GM23248 (cell line): ENCODE measurements around the gene TRIO. TPM values are rescaled to one million over a fixed set of nuclear protein-coding genes. Genes with fewer than 3 reads are reported as not detected.

Experiments used
- DNase-seq: peaks from one replicate; pipeline ENCODE4 v3.0.0-alpha.2; 2015
- H2AFZ ChIP-seq: fragments of 200-600 bp; sonication (generic); 2 replicates; pipeline ENCODE4 v1.6.1; 2016; ENCODE audit warnings: antibody characterized with exemption
- H3F3A ChIP-seq: fragments of 200-600 bp; sonication (generic); 2 replicates; pipeline ENCODE4 v1.6.1; 2016; ENCODE audit warnings: mild to moderate bottlenecking, antibody characterized with exemption, mixed run types; ENCODE audit not compliant: insufficient read depth
- H3K27ac ChIP-seq: fragments of 200-600 bp; sonication (generic); 2 replicates; pipeline ENCODE4 v1.5.1; 2016; ENCODE audit warnings: mild to moderate bottlenecking
- H3K27me3 ChIP-seq: fragments of 200-600 bp; sonication (generic); replicated peaks from 2 replicates; pipeline ENCODE4 v1.6.1; 2016; ENCODE audit warnings: mild to moderate bottlenecking; ENCODE audit not compliant: insufficient read depth
- H3K36me3 ChIP-seq: fragments of 200-600 bp; sonication (generic); 2 replicates; pipeline ENCODE4 v1.6.1; 2016; ENCODE audit warnings: low read depth, mild to moderate bottlenecking
- H3K4me1 ChIP-seq: fragments of 200-600 bp; sonication (generic); 2 replicates; pipeline ENCODE4 v1.6.1; 2016; ENCODE audit warnings: mild to moderate bottlenecking; ENCODE audit not compliant: insufficient read depth
- H3K4me2 ChIP-seq: fragments of 200-600 bp; sonication (generic); one replicate; pipeline ENCODE4 v1.6.1; 2016; ENCODE audit warnings: mild to moderate bottlenecking; ENCODE audit not compliant: unreplicated experiment
- H3K4me3 ChIP-seq: fragments of 200-600 bp; sonication (generic); 2 replicates; pipeline ENCODE4 v1.5.1; 2016; ENCODE audit warnings: mild to moderate bottlenecking
- H3K79me2 ChIP-seq: fragments of 200-600 bp; sonication (generic); 2 replicates; pipeline ENCODE4 v1.6.1; 2016; ENCODE audit warnings: mild to moderate bottlenecking; ENCODE audit not compliant: insufficient read depth
- H3K9ac ChIP-seq: fragments of 200-600 bp; sonication (generic); 2 replicates; pipeline ENCODE4 v1.6.1; 2016; ENCODE audit warnings: mild to moderate bottlenecking
- H3K9me2 ChIP-seq: fragments of 200-600 bp; sonication (generic); 2 replicates; pipeline ENCODE4 v1.6.1; 2016; ENCODE audit warnings: mixed run types, mild to moderate bottlenecking, moderate library complexity; ENCODE audit not compliant: insufficient read depth
- H3K9me3 ChIP-seq: fragments of 200-600 bp; sonication (generic); one replicate; pipeline ENCODE4 v1.6.1; 2017; ENCODE audit warnings: low read depth
- H4K20me1 ChIP-seq: fragments of 200-600 bp; sonication (generic); 2 replicates; pipeline ENCODE4 v1.6.0; 2016; ENCODE audit not compliant: insufficient read depth
- EZH2 ChIP-seq: fragments of 200-600 bp; sonication (generic); IDR thresholded peaks from 2 replicates; pipeline ENCODE4 v1.6.1; 2018; ENCODE audit warnings: antibody characterized with exemption, mild to moderate bottlenecking; ENCODE audit not compliant: insufficient read depth, poor library complexity, severe bottlenecking
- EZH2phosphoT487 ChIP-seq: fragments of 200-600 bp; sonication (generic); IDR thresholded peaks from 2 replicates; pipeline ENCODE4 v1.6.1; 2018; ENCODE audit warnings: antibody characterized with exemption, moderate library complexity, mild to moderate bottlenecking, low read depth; ENCODE audit not compliant: insufficient read depth
- WGBS, 2 experiments: methylation state at CpG; one replicate each; pipeline ENCODE4 v1.1.6; 2015 to 2017; ENCODE audit warnings: low lambda C conversion rate in 2 of 2, low coverage in 1 of 2; ENCODE audit errors: missing lambda C conversion rate in 2 of 2; 5-methylcytosine and 5-hydroxymethylcytosine counted together
- in situ Hi-C: fragments of 300-500 bp; cut with MboI; formaldehyde crosslinking; loops from 2 replicates; pipeline ENCODE4 v1.15.0; 2020
- polyA plus RNA-seq: library from polyadenylated mRNA; unstranded; fragments of >200 nt; fragmentation: Nextera tagmentation; extraction: Ambion mirVana; gene quantifications from 2 replicates; pipeline ENCODE4 v1.2.1, GENCODE V29; 2016
- total RNA-seq: library from RNA; depleted of rRNA; stranded (reverse); fragments of >200 nt; shearing (Covaris generic); gene quantifications from 2 replicates; pipeline ENCODE4 v1.2.3, GENCODE V29; 2014

The TRIO gene
- total and polyA plus RNA-seq, 2 experiments from 2014 or later: 28.1 to 198 TPM

DNA sequence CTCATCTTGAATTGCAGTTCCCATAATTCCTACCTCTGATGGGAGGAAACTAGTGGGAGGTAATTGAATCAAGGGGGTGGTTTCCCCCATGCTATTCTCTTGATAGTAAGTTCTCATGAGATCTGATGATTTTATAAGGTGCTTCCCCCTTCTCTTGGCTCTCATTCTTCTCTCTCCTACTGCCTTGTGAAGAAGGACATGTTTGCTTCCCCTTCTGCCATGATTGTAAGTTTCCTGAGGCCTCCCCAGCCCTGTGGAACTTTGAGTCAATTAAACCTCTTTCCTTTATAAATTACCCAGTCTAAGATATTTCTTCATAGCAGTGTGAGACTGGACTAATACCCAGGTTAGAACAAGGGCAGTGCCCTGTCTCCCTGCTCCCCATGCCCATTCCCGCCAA, 7.5 kb upstream of the TRIO start:
- no peak for DNase-seq
- no peaks in the 10 kb centered on the region for H4K20me1 ChIP-seq
- no peaks in the 10 kb centered on the region for H3K79me2 ChIP-seq
- H3K9me3 ChIP-seq: no peaks in the 10 kb centered on the region
- no peak overlapping the region for H3K27ac ChIP-seq
- no peak for TF ChIP-seq EZH2phosphoT487
- TF ChIP-seq EZH2: no peak
- no peaks in the 10 kb centered on the region for H3K36me3 ChIP-seq
- no peak overlapping the region for H3K9ac ChIP-seq
- H2AFZ ChIP-seq: no peak overlapping the region
- in situ Hi-C loops: no loop called here
- H3K4me2 ChIP-seq: no peak overlapping the region
- peaks cover 14% of the 10 kb centered on the region for H3F3A ChIP-seq
- H3K4me1 ChIP-seq: no peaks in the 10 kb centered on the region
- H3K4me3 ChIP-seq: no peak overlapping the region
- 87 to 100% methylated on average over 1 of the region's 1 CpG for WGBS, 2 experiments
- no peaks in the 10 kb centered on the region for H3K27me3 ChIP-seq
- H3K9me2 ChIP-seq: no peaks in the 10 kb centered on the region

DNA sequence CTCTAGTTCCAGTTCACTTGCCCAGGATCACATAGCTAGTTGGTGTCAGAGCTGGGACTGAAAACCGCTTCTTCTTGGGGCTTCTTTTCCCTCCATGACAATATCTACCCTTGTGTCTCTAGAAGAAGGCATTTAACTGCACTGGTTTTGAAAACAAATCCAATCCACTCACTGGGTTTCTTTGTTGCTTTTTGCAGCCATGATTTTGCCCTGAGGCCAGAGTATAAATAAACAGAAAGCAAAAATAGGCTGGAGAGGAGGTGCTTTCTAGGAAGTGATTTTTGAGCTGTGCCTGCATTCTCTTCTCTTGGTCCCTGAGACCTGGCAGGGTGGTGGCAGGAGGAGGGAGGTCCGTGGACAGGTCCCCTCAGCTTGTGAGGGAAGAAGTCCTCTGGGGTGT, 6.9 kb upstream of the TRIO start:
- Histone ChIP-seq H3F3A (peaks cover 20% of the 10 kb centered on the region), H3K79me2 (no peaks in the 10 kb centered on the region), H4K20me1 (no peaks in the 10 kb centered on the region), H3K9me2 (no peaks in the 10 kb centered on the region), H3K9ac (no peak overlapping the region), H3K27me3 (no peaks in the 10 kb centered on the region), H3K4me2 (no peak overlapping the region), H3K4me3 (no peak overlapping the region), H3K9me3 (no peaks in the 10 kb centered on the region), H3K4me1 (0 out of 2 replicates have a peak, but pooled peaks cover 4% of the 10 kb centered on the region), H2AFZ (no peak overlapping the region), H3K27ac (no peak overlapping the region), H3K36me3 (no peaks in the 10 kb centered on the region)
- in situ Hi-C loops: no loop called here
- TF ChIP-seq EZH2 (no peak), EZH2phosphoT487 (no peak)
- WGBS, 2 experiments: 83 to 90% methylated on average over 2 of the region's 2 CpGs
- DNase-seq: no peak

DNA sequence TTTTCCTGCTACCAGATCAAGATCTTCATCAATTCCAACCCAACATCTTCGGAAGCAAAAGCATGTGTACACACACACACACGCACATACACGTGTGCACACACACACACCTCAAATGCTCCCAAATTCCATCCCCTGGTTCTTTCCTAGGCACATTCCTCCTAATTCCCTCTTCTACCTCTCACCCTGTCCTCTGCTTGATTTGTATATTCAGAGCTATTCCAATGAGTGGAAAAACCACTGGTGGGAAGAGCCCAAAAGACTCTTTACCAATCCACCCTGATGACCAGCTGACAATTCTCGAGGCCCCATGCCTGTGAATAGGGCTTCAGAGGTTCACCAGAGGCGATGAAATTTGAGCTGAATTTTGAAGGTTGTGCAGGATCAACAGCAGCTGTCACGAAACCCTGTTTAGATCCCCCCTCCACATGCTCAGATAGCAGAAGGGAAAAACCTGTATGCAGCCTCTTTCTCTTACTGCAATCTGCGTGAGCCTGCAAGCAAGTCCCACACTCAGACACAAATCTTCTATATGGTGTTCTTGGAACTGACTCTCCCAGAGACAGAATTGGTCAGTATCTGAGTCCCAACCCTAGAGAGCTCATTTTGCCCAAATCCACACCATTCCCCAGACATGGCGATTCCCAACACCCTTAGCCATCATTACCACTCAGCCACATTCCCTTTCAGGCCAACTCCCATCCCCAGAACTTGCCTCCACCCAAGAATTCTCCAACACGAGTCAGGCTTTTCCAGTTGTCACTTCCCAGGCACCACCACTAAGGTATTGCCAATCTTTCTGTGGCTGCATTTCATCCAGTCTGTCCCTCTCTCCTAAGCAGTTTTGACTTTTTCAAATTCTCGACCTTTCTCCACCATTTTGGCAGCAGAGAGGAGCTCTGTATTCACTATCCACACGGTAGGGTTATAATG, 4.3 kb upstream of the TRIO start:
- Histone ChIP-seq H2AFZ (no peak overlapping the region), H3K9ac (no peak overlapping the region), H3K4me1 (peaks cover 11% of the 10 kb centered on the region; the same call in 1 of the 2 replicates), H3K9me2 (no peaks in the 10 kb centered on the region), H3K27me3 (no peaks in the 10 kb centered on the region), H3K4me2 (no peak overlapping the region), H3K9me3 (no peaks in the 10 kb centered on the region), H3K36me3 (no peaks in the 10 kb centered on the region), H3K79me2 (peaks cover 12% of the 10 kb centered on the region), H3K4me3 (no peak overlapping the region), H3K27ac (no peak overlapping the region), H3F3A (peaks cover 26% of the 10 kb centered on the region), H4K20me1 (no peaks in the 10 kb centered on the region)
- WGBS, 2 experiments: 84 to 85% methylated on average over 11 of the region's 11 CpGs
- in situ Hi-C loops: no loop called here
- DNase-seq: no peak
- TF ChIP-seq EZH2 (no peak), EZH2phosphoT487 (no peak)

DNA sequence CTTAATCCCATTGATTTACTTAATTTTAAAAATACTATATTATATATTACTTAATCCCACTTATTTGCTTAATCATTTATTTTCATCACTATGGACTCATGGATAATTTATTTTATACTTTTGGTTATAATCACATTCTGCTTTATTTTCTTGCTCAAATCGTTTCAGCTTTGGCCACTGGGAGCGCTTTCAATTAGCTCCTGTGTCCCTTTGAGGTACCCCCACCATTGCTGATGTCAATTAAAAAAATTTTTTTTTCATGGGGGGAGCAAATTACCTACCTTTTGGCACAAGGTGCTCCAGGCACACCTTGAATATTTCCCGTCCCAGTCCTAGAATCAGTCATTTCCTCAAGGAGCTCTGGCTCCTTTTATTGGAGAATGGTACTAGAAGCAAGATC, 1.4 kb upstream of the TRIO start:
- H3K4me2 ChIP-seq: peak overlapping the region; percentile 83
- in situ Hi-C loops: no loop called here
- peak overlapping the region; percentile 88 for H3K9ac ChIP-seq
- H3K27me3 ChIP-seq: no peaks in the 10 kb centered on the region
- H3K79me2 ChIP-seq: peaks cover 40% of the 10 kb centered on the region
- peak overlapping the region; percentile 78 for H3K4me3 ChIP-seq
- H4K20me1 ChIP-seq: no peaks in the 10 kb centered on the region
- peak overlapping the region; percentile 86; the same call in 1 of the 2 replicates for H3K27ac ChIP-seq
- TF ChIP-seq EZH2phosphoT487 (no peak), EZH2 (no peak)
- H3K9me3 ChIP-seq: no peaks in the 10 kb centered on the region
- peaks cover 42% of the 10 kb centered on the region for H3F3A ChIP-seq
- H3K4me1 ChIP-seq: peaks cover 17% of the 10 kb centered on the region
- no peaks in the 10 kb centered on the region for H3K9me2 ChIP-seq
- no peak for DNase-seq
- WGBS, 2 experiments: 82 to 92% methylated on average over 3 of the region's 3 CpGs
- no peak overlapping the region for H2AFZ ChIP-seq
- H3K36me3 ChIP-seq: no peaks in the 10 kb centered on the region
